SK-MEL-5 (cell line): ENCODE measurements around the gene SRL. TPM values are rescaled to one million over a fixed set of nuclear protein-coding genes. Genes with fewer than 3 reads are reported as not detected.
"Not testable (repeated sequence)": the region's sequence is repeated elsewhere in the genome, so short reads cannot be mapped to it uniquely, and the experiment has no call there.

Experiments
- DNase-seq: peaks from one replicate; pipeline ENCODE4 v3.0.0-alpha.2; 2016; ENCODE audit warnings: low read depth, low spot score
- in situ Hi-C: cut with HindIII; loops from 2 replicates; pipeline ENCODE4 v1.10.0; 2016; ENCODE audit warnings: low sequenced_read_pairs, high pct_unique_total_duplicates, low pct_unique_long_range_greater_than_20kb
- total RNA-seq: library from RNA; depleted of rRNA; stranded (reverse); fragments of >200 nt; shearing (Covaris generic); gene quantifications from 2 replicates; pipeline ENCODE4 v1.2.3, GENCODE V29; 2014; rRNA removed

The SRL gene
- total RNA-seq, 1 experiment from 2014 or later, result not detected

DNA sequence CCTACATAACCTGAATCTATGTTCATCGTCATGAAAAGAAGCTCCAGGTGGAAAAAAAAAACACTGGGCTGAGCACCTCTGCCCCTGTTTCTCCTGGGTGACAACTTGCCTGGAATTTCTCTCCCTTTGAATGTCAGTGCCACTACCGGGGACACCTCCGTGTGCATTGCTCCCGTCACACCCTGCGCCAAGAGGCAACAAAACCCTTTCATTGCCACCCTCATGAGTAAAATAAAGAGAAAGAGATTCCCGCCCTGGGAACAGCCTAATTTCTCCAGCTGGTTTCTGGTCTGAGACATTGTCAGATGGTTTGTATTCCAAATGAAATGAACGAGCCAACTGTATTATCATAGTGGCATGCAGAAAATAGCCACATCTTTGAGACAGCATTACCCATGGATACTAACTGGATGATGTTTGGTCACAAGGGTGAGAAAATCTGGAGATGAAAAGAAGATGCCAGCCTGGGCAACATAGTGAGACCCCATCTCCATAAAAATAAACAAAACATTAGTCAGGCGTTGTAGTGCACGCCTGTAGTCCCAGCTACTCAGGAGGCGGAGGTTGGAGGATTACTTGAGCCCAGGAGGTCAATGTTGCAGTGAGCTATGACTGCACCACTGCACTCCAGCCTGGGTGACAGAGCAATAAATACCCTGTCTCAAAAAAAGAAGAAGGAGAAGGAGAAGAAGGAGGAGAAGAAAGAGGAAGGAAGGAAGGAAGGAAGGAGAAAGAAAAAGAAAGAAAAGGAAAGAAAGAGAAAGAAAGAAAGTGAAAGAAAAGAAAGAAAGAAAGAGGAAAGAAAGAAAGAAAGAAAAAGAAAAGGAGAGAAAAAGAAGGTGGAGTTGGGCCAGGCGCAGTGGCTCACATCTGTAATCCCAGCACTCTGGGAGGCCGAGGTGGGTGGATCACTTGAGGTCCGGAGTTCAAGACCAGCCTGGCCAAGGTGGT lies 83.5 kb downstream of the SRL start:
- in situ Hi-C loops, result no loop called here
- no peak for DNase-seq

- in situ Hi-C loops, result no loop called here
- no peak for DNase-seq
Observed at GRCh38 chr16:4157376-4157825, 84.5 kb downstream of the SRL start.

- DNase-seq, in situ Hi-C loops: not testable (repeated sequence)
Observed at GRCh38 chr16:4156503-4156902, 85.4 kb downstream of the SRL start.

DNA sequence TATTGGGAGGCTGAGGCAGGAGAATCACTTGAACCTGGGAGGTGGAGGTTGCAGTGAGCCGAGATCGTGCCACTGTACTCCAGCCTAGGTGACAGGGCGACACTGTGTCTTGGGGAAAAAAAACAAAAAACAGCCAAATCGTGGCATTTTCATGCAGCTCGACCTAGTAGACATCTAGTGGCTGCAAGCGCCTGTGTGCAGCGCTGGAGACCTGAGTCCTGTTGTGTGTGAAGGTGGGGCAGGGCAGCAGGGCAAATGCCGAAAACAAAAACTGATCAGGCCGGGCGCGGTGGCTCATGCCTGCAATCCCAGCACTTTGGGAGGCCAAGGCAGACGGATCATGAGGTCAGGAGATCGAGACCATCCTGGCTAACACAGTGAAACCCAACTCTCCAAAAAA lies 88.5 kb downstream of the SRL start:
- DNase-seq, in situ Hi-C loops: not testable (repeated sequence)

GRCh38 chr16:4152267-4152666 lies 89.6 kb downstream of the SRL start:
- no peak for DNase-seq
- in situ Hi-C loops, result no loop called here

DNA sequence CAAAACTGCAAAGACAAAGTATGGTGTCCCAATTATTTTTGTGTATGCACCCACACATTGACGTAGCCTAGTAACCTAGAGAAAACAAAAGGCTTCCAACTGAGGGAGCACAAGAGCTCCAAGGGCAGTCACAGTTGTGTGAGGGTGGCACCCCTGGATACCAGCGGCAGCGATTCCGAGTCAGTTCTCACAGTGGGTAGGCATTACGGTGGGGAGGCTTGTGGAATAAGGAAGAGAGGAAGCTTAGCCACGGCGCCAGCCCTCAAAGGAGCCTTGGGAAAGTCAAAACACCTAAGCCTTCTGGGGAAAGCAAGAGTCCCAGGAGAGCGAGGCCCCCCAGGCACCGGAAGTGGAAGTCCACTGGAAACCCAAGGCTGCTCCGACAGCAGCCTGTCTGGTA lies 94.6 kb downstream of the SRL start:
- in situ Hi-C loops, result no loop called here

GRCh38 chr16:4142268-4142667 lies 99.6 kb downstream of the SRL start:
- in situ Hi-C loops, result no loop called here
- DNase-seq, result no peak

More for the DNA sequence above, 94.6 kb downstream of the SRL start:
- DNase-seq, result no peak

GRCh38 chr16:4141604-4142003 lies 100.3 kb downstream of the SRL start:
- no peak for DNase-seq
- in situ Hi-C loops, result no loop called here

GRCh38 chr16:4140652-4141051 lies 101.2 kb downstream of the SRL start:
- in situ Hi-C loops, result no loop called here
- no peak for DNase-seq

DNA sequence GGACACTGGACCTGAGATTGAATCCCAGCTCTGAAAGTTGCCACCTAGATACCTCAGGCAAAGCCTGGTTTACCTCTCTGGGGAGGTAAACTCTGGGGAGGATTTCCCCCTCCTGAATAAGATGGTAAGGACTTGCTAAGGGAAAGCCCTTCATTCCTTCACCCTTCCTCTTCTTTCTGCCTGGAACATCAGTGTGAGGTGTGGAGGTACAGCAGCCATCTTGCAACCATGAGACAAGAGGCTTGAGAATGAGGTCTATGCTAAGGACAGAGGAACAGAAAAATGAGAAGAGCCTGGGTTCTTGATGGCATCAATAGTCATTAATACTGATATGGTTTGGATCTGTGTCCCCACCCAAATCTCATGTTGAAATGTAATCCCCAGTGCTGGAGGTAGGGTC lies 101.9 kb downstream of the SRL start:
- in situ Hi-C loops, result no loop called here

More for the DNA sequence above, 101.9 kb downstream of the SRL start:
- no peak for DNase-seq

Other genes starting within 250 kb of the SRL start
- 8.0 and 8.3 TPM in 2 replicates for gene ADCY9, start 125.6 kb downstream of the SRL start, total RNA-seq
- gene TFAP4, start 30.9 kb upstream of the SRL start, total RNA-seq, result 14.8 and 20.5 TPM in 2 replicates
- gene GLIS2, start 74.0 kb upstream of the SRL start, total RNA-seq, result 0.18 TPM in 1 of 2 replicates, not detected in the other
- 49.8 and 57.1 TPM in 2 replicates for gene PAM16, start 109.2 kb upstream of the SRL start, total RNA-seq
- 0.03 and 0.35 TPM in 2 replicates for gene VASN, start 129.8 kb upstream of the SRL start, total RNA-seq
- 17.4 and 21.1 TPM in 2 replicates for gene CORO7, start 174.5 kb upstream of the SRL start, total RNA-seq
- 93.2 and 102 TPM in 2 replicates for gene DNAJA3, start 183.8 kb upstream of the SRL start, total RNA-seq
- gene NMRAL1, start 232.5 kb upstream of the SRL start, total RNA-seq, result 33.7 and 34.5 TPM in 2 replicates
- 65.7 and 68.0 TPM in 2 replicates for gene HMOX2, start 234.3 kb upstream of the SRL start, total RNA-seq